Hepatocyte (in vitro differentiated cells): Measurements from ENCODE around the gene HPSE2.

Experiments
- EZH2 ChIP-seq: fragments of 200-600 bp; sonication (generic); IDR thresholded peaks from 2 replicates; pipeline ENCODE4 v1.6.1; 2016; ENCODE audit warnings: antibody characterized with exemption, mild to moderate bottlenecking, borderline replicate concordance
- EZH2phosphoT487 ChIP-seq: fragments of 200-600 bp; sonication (generic); IDR thresholded peaks from one replicate; pipeline ENCODE4 v1.6.1; 2018; ENCODE audit warnings: antibody characterized with exemption, mild to moderate bottlenecking, low read depth, moderate library complexity; ENCODE audit not compliant: unreplicated experiment, severe bottlenecking
- TF ChIP-seq, protein P1 (sequence below): fragments of 200-600 bp; sonication (generic); IDR thresholded peaks from 2 replicates; pipeline ENCODE4 v1.5.1; 2016; ENCODE audit warnings: antibody characterized with exemption, mild to moderate bottlenecking; ENCODE audit not compliant: poor library complexity

DNA sequence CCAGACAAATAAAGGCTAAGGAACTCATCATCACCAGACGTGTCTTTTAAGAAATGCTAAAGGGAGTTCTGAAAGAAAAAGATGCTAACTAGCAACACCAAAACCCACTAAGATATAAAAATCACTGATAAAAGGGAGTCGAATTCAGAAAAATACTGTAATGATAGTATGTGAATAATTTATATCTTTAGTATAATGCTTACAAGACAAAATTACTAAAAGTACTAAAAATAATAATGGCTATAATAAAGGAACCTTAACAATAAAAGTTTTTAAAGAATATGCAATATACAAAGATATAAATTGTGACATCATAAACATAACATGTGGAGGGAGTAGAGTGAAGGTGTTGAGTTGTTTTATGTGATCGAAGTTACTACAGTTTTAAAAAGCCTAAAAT is 28.3 kb downstream of the HPSE2 start:
- TF ChIP-seq, protein P1, sequence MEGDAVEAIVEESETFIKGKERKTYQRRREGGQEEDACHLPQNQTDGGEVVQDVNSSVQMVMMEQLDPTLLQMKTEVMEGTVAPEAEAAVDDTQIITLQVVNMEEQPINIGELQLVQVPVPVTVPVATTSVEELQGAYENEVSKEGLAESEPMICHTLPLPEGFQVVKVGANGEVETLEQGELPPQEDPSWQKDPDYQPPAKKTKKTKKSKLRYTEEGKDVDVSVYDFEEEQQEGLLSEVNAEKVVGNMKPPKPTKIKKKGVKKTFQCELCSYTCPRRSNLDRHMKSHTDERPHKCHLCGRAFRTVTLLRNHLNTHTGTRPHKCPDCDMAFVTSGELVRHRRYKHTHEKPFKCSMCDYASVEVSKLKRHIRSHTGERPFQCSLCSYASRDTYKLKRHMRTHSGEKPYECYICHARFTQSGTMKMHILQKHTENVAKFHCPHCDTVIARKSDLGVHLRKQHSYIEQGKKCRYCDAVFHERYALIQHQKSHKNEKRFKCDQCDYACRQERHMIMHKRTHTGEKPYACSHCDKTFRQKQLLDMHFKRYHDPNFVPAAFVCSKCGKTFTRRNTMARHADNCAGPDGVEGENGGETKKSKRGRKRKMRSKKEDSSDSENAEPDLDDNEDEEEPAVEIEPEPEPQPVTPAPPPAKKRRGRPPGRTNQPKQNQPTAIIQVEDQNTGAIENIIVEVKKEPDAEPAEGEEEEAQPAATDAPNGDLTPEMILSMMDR = no peak
- no peak for TF ChIP-seq EZH2
- TF ChIP-seq EZH2phosphoT487 = no peak
